Activated CD8-positive, alpha-beta memory T cell treated with anti-CD3 and anti-CD28 coated beads for 1 hour (primary cell): ENCODE measurements around the gene COX7B2.

Experiments used
- DNase-seq, 2 donors: peaks; one replicate each; pipeline ENCODE4 v3.0.0-alpha.2; 2020; ENCODE audit warnings: low read depth in 1 of 2; ENCODE audit errors: extremely low read depth in 1 of 2

COX7B2 gene, protein sequence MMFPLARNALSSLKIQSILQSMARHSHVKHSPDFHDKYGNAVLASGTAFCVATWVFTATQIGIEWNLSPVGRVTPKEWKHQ

DNA sequence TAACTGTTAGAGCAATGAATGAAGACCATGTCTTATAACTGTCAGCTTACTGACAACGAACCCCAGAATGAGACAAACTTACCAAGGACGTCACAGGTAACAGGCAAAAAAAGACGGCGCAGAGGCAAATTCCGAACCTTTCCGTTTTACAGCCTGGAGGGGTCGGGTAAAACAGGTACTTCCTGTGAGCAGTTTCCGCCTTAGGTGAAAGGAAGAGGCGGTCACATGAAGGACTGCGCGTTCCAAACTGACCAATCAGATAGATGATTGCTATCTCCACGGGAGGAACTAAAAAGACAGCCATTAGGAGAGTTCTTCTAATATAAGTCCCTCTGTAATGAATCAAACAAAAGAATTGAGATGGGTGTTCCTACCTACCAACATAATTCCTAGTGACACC lies at the start of gene COX7B2:
Gene COX7B2 (minus strand): TSS at position 168 of the 400 bp plus-strand sequence. CDS start 174,053 bp downstream, outside the sequence.
- DNase-seq: no peak

DNA sequence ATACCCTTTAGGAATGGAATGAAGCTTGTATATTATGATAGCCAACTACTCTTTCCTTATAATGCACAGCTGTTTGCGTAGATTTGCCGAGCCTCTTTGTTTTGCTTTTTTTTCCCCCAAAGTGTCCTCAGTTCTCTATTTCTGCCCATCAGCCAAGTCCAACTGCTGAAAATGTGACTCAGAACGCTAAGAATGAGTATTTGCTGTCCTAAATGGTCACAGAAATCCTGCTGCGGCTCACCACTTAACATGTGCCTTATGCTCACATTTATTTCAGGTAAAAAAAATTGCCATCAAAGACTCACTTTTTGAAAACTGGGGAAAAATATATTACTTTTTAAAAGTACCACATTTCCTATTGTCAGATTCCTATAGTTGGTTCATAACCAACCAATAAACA lies 47.4 kb upstream of the COX7B2 start:
- no peak for DNase-seq

DNA sequence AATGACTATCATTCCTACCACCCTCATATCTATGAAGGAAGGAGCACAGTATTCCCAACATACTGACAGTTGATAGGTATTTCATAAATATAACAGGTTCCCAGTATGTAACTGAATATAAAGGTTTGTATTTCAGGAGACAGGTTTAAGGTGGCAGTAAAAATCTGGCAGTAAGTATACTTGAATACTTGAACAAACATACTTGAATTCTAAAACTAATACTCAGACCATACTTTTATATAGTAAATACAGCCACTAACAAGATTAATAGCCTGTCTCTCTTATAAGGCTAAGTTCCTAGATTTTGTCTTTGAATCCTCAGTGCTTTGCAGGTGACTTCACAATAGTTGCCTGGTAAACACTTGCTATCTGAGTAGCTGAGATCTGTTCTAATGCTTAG lies 46.6 kb upstream of the COX7B2 start:
- no peak for DNase-seq

DNA sequence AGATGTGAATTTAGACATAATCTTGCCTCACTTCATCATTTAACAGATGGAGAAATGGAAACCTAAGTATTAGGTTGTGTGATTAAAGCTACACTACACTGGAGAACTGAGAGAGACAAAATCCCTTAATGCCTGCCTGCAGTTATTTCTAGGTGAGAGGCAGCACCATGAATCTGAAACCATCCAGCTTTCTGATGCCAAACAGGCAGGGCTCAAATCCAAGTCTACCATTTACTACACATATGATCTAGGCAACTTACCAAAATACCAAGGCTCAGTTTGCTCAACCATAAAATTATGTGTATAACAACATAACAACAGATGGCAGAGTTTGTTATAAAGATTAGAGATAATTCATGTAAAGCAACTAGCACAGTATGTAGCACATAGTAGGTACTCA lies 45.6 kb upstream of the COX7B2 start:
- no peak for DNase-seq

DNA sequence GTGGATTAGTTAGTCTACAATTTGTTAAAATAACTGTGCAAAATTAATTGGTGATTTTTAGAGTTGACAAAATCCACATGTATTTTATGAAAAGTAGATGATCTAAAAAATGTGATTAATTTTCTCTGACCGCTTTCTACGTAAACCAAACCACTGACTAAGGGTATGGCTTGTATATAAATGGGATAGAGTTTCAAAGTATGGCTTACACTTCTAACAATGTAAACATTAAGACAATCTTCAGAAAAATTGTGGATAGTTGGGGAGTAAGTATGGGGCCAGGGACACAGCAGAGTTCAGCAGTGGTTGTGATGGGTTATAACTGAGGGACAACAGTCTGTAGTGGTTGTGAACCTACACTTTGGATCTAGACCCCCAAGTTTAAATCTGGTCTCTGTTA lies 44.5 kb upstream of the COX7B2 start:
- no peak for DNase-seq

DNA sequence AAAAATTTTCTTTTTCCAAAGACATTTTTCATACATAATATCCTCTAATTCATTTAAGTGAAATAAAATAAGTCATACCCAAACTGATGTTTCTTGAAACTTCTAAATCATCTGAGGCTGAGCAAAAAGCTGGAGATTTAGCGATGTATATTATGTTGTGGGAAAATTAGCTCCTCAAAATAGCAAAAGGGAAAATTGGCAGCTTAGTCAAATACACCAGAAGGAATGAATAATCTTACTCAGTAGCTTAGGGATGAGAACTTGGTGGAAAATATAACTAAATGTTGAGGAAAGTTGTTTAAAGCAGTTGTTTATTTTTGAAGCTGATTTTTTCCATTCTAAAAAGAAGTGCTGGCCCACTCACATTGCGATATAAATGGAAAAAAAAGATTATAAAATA lies 43.4 kb upstream of the COX7B2 start:
- no peak for DNase-seq

DNA sequence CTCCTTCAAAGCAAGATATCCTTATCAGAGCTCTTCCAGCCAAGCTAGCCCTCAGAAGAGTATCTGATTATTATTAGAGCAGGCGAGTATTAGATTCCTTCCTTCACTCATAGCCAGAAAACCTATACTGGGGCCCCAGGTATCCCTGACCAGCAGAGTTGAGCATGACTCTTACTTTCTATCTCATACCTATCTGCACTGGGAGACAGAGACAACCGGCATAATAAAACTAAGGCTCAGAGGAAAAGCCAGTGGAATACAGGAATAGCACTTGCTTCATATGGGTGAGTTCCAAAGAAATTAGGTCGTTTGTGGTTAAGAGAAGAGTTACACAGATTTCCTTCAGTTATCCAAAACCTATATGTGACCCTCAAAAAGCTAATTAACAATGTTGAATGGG lies 41.8 kb upstream of the COX7B2 start:
- no peak for DNase-seq

DNA sequence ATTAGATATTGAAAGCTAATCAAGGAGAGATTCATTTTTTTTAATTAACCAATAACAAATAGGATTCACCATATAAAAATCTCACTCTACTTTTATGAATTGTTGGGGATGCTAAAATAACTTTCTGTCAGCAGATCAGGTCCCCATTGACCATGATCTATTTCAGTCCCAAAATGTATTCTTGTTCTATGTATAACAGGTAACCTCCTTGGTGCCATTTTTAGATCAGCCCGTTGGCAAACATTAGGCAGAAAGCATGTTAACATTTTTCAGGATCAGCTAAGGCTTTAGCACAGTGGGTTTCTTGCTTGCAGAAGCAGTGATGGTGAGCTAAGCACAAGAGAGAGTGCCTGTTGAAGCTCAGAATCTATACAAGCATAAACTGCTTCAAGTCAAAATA lies 40.8 kb upstream of the COX7B2 start:
- no peak for DNase-seq

DNA sequence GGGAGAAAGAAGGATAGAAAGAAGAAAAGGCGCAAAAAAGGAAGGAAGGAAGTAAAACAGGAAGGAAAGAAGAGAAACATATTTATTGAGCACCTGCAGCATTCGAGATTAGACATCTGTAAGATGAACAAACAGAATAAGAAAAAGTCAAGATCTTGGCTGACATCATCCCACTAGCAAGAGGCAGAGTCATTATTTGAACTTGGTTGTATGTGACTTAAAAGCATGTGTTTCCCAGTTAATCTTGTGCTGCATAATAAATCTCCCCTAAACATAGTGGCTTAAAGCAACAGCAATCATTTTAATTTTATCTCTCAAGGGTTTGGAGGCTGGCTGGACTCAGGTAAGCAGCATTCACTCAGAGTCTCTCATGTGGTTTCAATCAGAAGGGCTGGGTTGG lies 38.5 kb upstream of the COX7B2 start:
- DNase-seq: no peak

DNA sequence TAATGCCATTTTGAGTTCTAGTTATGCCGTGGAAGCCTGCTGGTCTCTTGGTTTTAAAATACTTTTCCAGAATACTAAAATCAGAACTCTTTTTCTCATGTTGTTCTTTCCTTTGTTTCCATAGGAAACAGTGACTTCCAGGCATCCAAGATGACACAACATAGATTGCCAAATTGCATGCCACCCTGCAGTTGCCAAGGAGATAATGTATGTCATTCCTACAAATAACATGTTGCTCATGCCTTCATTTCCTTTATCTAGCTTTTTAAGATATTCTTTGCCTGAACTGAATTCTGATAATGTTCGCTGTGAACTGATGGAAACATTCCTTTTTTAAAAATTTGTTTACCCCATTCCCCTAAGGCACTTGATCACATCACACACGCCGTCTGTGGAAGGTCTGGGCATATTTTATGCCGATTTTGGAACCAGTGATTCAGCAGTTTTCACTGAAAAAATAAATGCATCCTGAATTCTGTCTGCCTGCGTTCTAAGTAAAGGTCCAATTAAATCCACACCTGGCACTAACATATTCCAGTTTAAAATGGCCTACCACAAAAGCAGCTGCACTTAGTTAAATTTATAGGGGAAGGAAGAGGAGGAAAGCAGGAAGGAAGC lies 38.0 kb upstream of the COX7B2 start:
- DNase-seq: no peak

DNA sequence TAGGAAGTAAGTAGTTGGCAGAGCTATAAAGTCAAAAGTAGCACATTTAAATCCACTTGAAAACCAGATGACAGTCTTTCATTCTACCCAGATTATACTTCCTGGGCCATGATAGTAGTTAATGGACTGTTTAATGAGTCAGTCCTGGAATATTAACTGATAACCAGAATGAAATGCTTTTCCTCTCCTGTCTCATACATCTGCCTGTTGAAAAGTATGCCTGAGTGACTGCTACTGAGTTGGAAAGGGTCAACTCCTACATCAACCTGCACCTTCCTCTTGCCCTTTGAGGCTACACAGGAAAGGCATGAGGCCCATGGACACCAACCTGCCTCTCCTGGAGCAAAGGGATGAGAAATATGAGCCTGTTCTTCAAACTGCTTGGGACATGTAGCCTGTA lies 36.0 kb upstream of the COX7B2 start:
- DNase-seq: no peak

DNA sequence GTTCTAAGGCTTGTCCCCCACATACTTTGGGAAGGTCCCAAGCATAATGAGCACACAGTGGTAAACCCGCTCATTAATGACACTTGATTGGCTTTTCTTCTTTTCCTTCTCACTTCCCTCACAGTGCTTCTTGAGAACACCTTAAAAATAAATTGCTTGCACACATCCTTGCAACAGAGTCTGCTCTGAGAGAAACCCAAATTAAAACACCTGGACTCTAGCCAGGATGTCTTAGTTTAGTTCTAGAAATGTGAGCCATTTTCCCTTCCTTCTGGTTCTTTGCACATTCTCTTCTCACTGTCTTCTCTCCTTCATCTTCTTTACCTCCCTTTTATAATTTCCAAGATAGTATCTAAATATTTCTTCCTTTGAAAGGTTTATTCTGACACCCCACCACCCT lies 35.3 kb upstream of the COX7B2 start:
- no peak for DNase-seq

DNA sequence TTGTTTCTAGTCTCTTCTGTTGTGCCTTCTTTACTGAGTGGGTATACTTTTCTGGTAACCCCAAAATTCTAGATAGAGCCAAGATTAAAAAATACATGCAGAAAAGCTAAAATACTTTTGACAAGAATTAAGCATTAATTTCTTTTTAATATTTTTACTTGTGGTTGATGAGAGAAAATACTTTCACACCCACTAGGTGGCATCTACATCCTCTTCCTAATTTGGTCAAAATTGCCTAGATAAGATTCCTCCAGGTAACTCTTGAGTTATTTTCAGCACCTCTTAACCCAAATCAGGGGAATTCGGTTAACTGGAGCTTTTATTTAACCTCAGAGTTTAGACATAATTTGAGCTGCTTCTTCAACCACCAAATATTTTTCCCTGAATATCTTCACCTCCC lies 28.4 kb upstream of the COX7B2 start:
- no peak for DNase-seq

DNA sequence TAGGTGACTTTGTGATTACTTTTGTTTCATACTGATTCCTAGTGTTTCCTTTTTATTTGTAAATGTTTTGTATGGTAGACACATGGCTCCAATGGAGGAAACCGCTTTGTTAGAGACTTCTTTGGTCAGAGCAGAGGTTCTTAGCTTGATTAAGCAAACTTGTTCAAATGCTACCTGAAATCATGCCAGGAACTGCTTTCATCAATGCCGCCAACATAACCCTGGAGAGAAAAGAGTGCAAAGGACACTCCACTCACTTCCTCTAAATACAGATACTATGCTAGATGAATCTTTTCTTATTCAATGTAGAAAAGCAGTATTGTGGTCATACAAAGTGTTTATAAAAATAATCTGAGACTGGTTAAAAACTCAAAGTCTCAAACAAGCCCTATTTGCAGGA lies 25.7 kb upstream of the COX7B2 start:
- DNase-seq: no peak

DNA sequence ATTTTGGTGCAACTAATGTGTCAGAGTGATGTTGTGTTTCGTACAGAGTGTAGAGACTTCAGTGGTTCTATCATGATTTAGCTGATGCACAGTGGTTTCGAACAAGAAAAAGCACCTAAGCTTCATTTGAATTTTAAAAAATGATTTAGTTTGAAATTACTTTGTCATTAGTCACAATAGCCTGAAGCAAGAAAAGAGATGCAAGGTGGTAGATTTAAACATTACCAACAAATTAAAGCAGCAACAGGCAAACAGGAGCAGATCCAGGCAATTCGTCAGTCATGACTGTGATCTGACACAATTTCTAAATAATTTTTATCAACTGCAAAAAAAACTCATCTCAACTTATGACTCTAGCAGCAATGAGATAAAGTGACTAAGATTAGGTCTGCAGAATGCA lies 24.6 kb upstream of the COX7B2 start:
- no peak for DNase-seq

DNA sequence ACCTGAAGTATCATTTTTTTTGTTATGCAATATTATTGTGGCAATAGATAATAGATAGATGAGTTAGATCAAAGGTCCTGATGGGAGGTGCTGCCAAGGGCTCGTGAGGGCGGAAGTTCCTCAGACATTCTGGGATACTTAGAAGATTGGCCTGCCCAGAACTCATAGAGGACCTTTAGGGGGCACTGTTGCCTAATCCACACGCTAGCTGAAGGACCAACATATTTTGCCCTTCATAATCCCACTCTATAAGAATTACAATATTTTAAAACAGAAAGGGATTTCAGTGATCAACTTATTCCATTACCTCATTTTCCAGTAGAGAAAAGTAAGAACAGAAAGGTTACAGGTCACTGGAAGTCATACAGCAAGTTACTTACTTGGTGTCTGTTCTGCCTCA lies 22.9 kb upstream of the COX7B2 start:
- DNase-seq: no peak

DNA sequence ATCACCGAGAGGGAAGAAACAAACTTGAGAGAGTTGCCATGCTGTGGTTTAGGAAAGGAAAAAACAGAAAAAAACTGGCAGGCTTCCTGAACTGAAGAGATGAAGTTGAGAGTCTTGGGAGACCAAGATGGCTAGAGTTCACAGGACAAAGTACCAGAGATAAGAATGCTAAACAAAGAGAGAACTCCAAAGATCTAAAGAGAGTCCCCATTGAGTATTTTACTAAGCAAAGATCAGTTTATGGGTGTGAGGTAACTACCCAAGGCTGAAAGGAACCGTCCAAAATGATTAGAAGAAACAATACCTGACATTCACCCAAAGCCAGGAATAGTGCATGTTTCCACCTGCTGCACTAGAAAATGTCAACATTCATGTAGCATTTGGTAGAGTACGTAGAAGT lies 21.8 kb upstream of the COX7B2 start:
- DNase-seq: no peak

DNA sequence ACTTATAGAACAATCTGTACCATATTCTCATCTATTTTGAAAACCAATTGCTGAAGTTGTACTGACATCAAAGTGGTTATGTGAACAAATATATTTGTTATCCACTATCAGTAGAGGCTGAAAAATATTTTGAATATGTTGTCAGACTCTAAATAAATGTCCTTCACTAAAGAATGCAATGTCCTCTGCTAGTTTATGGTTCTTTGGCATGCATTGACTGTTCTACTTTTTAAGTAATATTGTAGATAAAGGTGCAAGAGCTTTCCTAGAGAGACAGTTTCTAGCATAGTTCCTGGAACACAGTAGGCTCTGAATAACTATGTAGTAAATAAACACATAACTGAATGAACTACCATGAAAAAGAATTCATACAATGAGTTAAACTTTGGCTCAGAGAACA lies 18.2 kb upstream of the COX7B2 start:
- DNase-seq: no peak

DNA sequence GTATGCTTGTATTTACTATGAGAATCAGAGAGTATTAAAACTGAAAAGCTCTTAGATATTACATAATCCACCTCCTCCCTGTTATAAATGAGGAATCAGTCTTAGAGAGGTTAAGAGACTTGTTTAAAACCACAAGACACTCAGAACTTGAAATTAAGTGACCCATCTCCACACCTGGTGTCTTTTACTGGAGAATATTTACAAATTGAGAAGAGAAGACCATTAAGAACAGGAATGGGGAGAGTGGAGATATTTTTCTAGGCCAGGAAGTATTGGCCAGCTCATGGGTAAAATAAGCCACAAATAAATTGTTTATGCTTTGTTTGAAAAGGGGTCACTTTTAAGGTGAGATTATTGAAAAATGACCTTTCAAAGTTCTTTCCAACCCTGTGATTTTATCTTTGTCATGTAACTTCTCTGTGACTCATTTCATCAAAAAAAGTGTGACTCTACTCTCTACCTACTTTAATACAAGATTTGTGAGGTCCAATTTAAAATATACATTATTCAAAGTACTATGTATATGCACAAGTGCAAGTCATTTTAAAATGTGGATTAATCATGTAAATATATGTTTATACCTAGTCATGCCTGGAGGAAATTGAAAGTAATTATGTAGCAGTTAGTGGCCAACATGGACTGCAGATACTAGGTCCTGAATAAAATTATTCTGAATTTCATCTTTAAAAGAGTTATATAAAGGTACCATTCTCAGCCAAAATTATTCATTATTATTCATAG lies 15.9 kb upstream of the COX7B2 start:
- DNase-seq: no peak

DNA sequence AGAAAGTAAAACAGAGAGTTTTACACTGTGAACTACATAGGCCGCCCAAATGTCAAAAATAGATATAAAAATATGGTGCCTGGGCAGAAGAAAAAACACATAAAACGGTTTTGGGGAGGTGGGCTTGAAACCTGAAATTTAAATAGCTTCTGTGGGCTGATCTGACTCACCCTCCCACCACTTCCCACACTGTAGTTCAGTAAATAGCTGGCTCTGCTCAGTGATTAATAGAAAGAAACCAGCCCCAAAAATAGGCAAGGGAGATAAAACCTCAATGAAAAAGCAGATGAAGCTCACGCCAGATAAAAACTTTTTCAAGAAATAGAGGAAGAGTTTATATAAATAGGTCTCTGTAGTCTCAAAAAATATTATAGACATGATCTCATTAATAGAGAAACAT lies 13.2 kb upstream of the COX7B2 start:
- no peak for DNase-seq

DNA sequence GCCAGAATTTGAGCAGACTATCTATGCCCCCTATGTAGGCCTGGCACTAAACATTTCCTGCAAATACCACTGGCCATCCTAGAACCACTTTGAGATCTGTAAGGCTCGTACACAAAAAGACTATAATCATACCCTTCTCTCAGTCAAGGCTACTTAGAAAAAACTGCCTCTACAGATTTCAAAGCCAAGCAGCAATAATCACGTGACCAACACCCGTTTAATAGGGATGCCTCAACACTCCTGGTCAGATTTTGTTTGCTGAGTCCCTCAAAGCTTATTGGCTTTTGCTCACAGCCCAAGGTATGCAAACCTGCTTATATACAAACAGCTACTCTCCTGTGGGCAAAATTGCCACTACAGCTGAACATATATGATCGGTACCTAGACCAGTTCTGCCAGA lies 897 bp downstream of the COX7B2 start:
- DNase-seq: no peak

DNA sequence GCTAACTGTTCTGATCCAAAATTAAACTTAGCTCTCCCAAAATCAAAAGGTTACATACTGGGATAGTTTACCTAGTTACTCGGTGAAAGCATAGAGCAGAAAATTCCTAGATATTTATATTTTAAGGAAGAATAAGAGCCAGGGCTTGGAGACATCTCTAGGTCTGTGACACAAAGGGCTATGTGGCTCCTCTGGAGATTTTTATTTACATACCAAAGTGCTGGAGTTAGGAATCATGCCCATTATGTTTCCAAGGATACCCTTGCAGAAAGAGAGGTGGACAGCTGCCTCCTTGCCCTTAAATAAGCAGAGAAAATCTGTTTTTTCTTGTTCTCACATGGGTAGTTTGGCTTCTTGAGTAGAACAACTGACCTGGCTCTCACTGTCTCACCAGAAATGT lies 9.0 kb downstream of the COX7B2 start:
- no peak for DNase-seq

DNA sequence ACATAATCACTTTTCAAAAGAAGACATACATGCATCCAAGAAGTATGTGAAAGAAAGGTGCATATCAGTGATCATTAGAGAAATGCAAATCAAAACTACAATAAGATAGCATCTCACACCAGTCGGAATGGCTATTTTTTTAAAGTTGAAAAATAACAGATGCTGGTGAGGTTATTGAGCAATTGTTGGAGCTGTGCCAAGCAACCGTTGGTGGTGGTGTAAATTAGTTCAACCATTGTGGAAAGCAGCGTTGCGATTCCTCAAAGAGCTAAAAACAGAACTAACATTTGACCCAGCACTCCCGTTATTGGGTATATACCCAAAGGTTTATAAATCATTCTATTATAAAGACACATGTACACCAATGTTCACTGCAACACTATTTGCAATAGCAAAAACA lies 14.2 kb downstream of the COX7B2 start:
- no peak for DNase-seq
